Measurements from ENCODE around the gene UGT1A10. TPM values are rescaled to one million over a fixed set of nuclear protein-coding genes. Genes with fewer than 3 reads are reported as not detected.

UGT1A10 gene
- total and polyA plus RNA-seq, 4 donors = 0.38 TPM; not detected in 3

DNA sequence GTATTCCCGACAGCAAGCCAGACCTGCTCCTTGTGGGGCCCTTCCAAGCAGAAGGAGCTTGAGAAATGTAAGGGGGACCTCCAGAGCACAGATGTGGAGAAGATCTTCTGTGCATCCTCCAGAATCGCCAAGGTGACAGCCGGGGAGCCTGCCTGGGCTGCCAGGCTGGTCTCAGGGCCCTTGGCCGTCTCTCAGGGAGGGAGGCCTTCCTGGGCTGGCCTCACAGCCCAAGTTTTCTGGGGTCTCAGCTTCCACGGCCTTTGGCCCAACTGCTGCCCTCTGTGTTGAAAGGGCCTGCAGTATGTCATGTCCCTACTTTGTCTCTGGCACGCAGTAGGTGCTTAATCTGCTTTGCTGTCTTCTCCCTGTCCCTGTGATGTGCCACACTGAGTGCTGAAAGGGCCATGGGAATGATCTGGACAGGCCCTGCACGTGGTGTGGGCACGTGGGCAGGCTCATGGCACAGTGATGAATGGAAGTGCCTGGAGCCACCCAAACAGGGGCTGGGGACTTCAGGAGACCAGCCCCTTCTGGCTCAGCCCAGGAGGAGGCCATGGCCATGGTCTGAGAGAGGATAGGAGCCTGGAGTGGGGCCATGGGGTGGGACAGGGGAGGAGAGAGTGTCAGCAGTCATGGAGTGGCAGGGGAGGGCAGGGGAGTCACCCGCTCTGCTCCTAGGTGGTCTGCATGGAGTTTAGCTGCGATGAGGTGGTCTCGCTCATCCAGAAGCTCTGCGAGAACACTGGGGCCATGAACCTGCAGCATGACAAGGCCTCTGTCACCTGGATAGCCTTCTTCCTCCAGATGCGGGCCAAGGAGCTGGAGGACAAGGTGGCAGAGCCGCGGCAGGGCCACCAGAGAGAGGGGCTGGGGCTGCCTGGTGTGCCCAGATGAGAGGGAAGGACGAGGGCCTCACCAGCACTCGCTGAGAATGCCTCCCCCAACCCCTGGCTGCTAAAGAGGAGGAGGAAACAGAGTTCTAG lies 182.7 kb downstream of the UGT1A10 start:
- Histone ChIP-seq H3K9me3 (ENCODE audit: control insufficient read depth, low read length) (no peaks in the 10 kb centered on the region), H3K4me1 (ENCODE audit: control insufficient read depth in 1 of 2, insufficient read depth in 2 of 2, low read length in 2 of 2) (no peaks in the 10 kb centered on the region), H3K27ac (ENCODE audit: low read depth in 1 of 2, low read length in 2 of 2) (no peak overlapping the region), H3K27me3 (ENCODE audit: control insufficient read depth in 1 of 2, insufficient read depth in 2 of 2, low read length in 1 of 2) (no peaks in the 10 kb centered on the region), H3K36me3 (ENCODE audit: control insufficient read depth in 1 of 2, insufficient read depth in 2 of 2, low read length in 1 of 2) (no peaks in the 10 kb centered on the region), H3K4me3 (ENCODE audit: low read length in 2 of 2) (no peak overlapping the region)
- WGBS, 2 donors = 75 to 79% methylated on average over 17 of the region's 17 CpGs
- intact Hi-C loops (cut with DNase I) = no loop called here
- DNase-seq (peak; percentile 27 to 59), ATAC-seq (ENCODE audit: low FRiP score) (no peak)

DNA sequence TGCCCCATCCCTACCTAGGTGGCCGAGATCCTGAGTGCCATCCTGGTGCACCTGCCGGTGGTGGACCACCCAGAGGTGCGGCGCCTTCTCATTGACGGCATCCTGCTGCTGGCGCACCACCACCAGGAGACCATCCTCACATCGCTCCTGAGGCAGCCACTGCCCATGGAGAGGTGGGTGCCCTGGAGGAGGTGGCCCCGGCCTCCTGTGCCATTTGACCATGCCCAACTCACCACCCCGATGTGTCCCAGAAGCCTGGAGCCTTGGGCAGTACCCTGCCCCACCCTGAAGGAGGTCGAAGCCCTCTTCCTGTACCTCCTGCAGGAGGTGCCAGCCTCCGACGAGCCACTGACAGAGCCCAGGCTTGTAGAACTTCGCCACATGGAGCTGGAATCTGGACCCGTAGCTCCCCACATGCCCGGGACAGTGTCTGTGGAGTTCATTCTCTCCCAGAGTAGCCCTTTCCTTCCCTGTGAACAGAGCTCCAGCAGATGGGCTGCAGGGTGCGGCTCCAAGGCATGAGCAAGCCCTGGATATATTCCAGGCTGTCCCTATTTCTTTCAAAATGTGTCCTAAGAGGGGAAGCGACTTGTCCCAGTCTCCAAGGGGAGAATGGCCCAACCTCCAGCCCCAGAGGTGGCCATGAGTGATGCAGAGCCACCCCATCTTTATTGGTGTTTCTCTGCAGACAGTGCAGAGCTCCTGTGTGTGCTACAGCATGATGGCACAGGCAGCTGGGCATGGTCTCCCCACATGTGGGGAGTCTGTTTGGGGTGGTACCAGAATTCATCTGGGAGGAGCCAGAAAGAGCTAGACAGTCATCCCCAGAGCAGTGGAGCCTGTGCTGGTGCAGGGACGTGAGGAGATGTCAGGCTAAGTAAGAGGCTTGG lies 183.9 kb downstream of the UGT1A10 start:
- 85 to 87% methylated on average over 18 of the region's 18 CpGs for WGBS, 2 donors
- DNase-seq = peak; percentile 34 to 52
- intact Hi-C loops (cut with DNase I) = no loop called here
- no peak overlapping the region for H3K4me3 ChIP-seq (ENCODE audit: low read length in 2 of 2)
- H3K4me1 ChIP-seq (ENCODE audit: control insufficient read depth in 1 of 2, insufficient read depth in 2 of 2, low read length in 2 of 2) = no peaks in the 10 kb centered on the region
- no peaks in the 10 kb centered on the region for H3K36me3 ChIP-seq (ENCODE audit: control insufficient read depth in 1 of 2, insufficient read depth in 2 of 2, low read length in 1 of 2)
- ATAC-seq (ENCODE audit: low FRiP score) = no peak
- no peaks in the 10 kb centered on the region for H3K27me3 ChIP-seq (ENCODE audit: control insufficient read depth in 1 of 2, insufficient read depth in 2 of 2, low read length in 1 of 2)
- no peak overlapping the region for H3K27ac ChIP-seq (ENCODE audit: low read depth in 1 of 2, low read length in 2 of 2)
- no peaks in the 10 kb centered on the region for H3K9me3 ChIP-seq (ENCODE audit: control insufficient read depth, low read length)

DNA sequence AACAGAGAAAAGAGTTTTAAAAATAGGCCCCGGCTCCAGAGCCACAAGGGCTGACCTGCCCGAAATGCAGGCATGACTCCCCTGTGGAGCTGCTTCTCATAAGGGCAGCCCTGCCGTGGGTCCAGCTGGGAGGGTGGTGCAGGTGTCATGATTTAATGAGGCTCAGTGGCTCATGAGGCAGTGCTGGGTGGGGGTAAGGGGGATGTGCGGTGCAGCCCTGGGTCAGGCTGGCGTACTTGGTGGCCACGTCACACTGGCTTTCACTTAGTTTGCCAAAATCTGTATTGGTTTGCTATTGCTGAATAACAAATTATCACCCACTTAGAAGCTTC lies 184.5 kb downstream of the UGT1A10 start:
- H3K4me3 ChIP-seq (ENCODE audit: low read length in 2 of 2) = no peak overlapping the region
- ATAC-seq (ENCODE audit: low FRiP score) = no peak
- H3K9me3 ChIP-seq (ENCODE audit: control insufficient read depth, low read length) = no peaks in the 10 kb centered on the region
- H3K4me1 ChIP-seq (ENCODE audit: control insufficient read depth in 1 of 2, insufficient read depth in 2 of 2, low read length in 2 of 2) = no peaks in the 10 kb centered on the region
- no peak overlapping the region for H3K27ac ChIP-seq (ENCODE audit: low read depth in 1 of 2, low read length in 2 of 2)
- intact Hi-C loops (cut with DNase I) = no loop called here
- WGBS, 2 donors = 80 to 83% methylated on average over 6 of the region's 6 CpGs
- peak in 1 of 2 donors; percentile 29 for DNase-seq
- no peaks in the 10 kb centered on the region for H3K27me3 ChIP-seq (ENCODE audit: control insufficient read depth in 1 of 2, insufficient read depth in 2 of 2, low read length in 1 of 2)
- H3K36me3 ChIP-seq (ENCODE audit: control insufficient read depth in 1 of 2, insufficient read depth in 2 of 2, low read length in 1 of 2) = no peaks in the 10 kb centered on the region

DNA sequence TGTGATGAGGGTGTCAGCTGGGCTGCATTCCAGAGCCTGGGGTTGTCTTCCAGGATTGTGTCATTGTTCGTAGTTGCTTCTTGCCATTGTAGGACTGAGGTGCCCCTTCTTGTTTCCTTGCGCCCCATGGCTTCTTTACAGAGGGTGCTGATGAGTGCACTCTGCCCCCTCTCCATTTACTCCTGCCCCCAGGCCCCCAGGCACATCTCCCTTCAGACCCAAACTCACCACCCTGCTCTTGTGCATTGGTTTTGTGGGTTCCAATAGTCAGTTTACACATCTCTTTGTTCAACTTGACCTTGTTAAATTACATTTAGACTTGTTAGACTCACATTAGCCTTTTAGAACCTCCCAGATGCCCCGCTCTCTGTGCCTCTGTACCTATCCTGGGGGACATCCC lies 184.9 kb downstream of the UGT1A10 start:
- Histone ChIP-seq H3K4me3 (ENCODE audit: low read length in 2 of 2) (no peak overlapping the region), H3K27me3 (ENCODE audit: control insufficient read depth in 1 of 2, insufficient read depth in 2 of 2, low read length in 1 of 2) (no peaks in the 10 kb centered on the region), H3K9me3 (ENCODE audit: control insufficient read depth, low read length) (no peaks in the 10 kb centered on the region), H3K36me3 (ENCODE audit: control insufficient read depth in 1 of 2, insufficient read depth in 2 of 2, low read length in 1 of 2) (no peaks in the 10 kb centered on the region), H3K4me1 (ENCODE audit: control insufficient read depth in 1 of 2, insufficient read depth in 2 of 2, low read length in 2 of 2) (no peaks in the 10 kb centered on the region), H3K27ac (ENCODE audit: low read depth in 1 of 2, low read length in 2 of 2) (no peak overlapping the region)
- ATAC-seq (ENCODE audit: low FRiP score) = no peak
- DNase-seq = peak in 1 of 2 donors; percentile 19
- intact Hi-C loops (cut with DNase I) = no loop called here
- WGBS, 2 donors = 88 to 94% methylated on average over 3 of the region's 3 CpGs

DNA sequence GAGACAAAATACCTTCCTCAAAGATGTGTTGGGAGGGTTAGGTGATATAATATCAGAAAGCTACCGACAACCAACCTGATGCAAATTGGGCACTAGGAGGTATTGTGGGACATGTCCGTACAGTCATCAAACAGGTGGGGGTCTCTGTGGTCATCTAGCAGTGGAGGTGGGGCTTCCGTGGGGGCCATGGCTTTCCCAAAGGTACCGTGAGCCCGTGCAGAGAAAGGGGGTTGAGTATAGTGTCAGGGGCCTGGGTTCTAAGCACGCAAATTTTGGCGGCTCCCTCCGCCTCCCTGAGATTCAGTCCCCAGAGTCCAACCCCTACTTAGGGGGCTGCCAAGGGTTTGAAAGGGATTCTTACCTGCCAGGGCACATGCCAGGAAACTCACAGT lies 185.5 kb downstream of the UGT1A10 start:
- DNase-seq = no peak
- Histone ChIP-seq H3K36me3 (ENCODE audit: control insufficient read depth in 1 of 2, insufficient read depth in 2 of 2, low read length in 1 of 2) (no peaks in the 10 kb centered on the region), H3K27me3 (ENCODE audit: control insufficient read depth in 1 of 2, insufficient read depth in 2 of 2, low read length in 1 of 2) (no peaks in the 10 kb centered on the region), H3K9me3 (ENCODE audit: control insufficient read depth, low read length) (no peaks in the 10 kb centered on the region), H3K4me3 (ENCODE audit: low read length in 2 of 2) (no peak overlapping the region), H3K27ac (ENCODE audit: low read depth in 1 of 2, low read length in 2 of 2) (no peak overlapping the region), H3K4me1 (ENCODE audit: control insufficient read depth in 1 of 2, insufficient read depth in 2 of 2, low read length in 2 of 2) (no peaks in the 10 kb centered on the region)
- 90 to 92% methylated on average over 8 of the region's 8 CpGs for WGBS, 2 donors
- ATAC-seq (ENCODE audit: low FRiP score) = no peak
- intact Hi-C loops (cut with DNase I) = no loop called here

GRCh38 chr2:233822101-233822771 lies 186.0 kb downstream of the UGT1A10 start:
- Histone ChIP-seq H3K4me3 (ENCODE audit: low read length in 2 of 2) (no peak overlapping the region), H3K9me3 (ENCODE audit: control insufficient read depth, low read length) (no peaks in the 10 kb centered on the region), H3K36me3 (ENCODE audit: control insufficient read depth in 1 of 2, insufficient read depth in 2 of 2, low read length in 1 of 2) (no peaks in the 10 kb centered on the region), H3K4me1 (ENCODE audit: control insufficient read depth in 1 of 2, insufficient read depth in 2 of 2, low read length in 2 of 2) (no peaks in the 10 kb centered on the region), H3K27me3 (ENCODE audit: control insufficient read depth in 1 of 2, insufficient read depth in 2 of 2, low read length in 1 of 2) (no peaks in the 10 kb centered on the region), H3K27ac (ENCODE audit: low read depth in 1 of 2, low read length in 2 of 2) (no peak overlapping the region)
- peak; percentile 42 to 51 for DNase-seq
- intact Hi-C loops (cut with DNase I) = no loop called here
- WGBS, 2 donors = 86 to 91% methylated on average over 21 of the region's 21 CpGs
- no peak for ATAC-seq (ENCODE audit: low FRiP score)

Other genes starting within 250 kb of the UGT1A10 start
- gene USP40, start 69.7 kb upstream of the UGT1A10 start, total RNA-seq = 10 to 100 TPM; 28.4 to 52.6 TPM
- gene USP40, start 69.7 kb upstream of the UGT1A10 start, polyA plus RNA-seq = 10 to 100 TPM; 11.4 to 31.5 TPM
- gene UGT1A8, start 18.8 kb upstream of the UGT1A10 start, total RNA-seq = not detected
- 1 to 10 TPM in 1 of 2 donors, not detected in 1; 1.0 TPM for gene UGT1A8, start 18.8 kb upstream of the UGT1A10 start, polyA plus RNA-seq
- not detected for gene UGT1A9, start 35.5 kb downstream of the UGT1A10 start, total RNA-seq
- gene UGT1A9, start 35.5 kb downstream of the UGT1A10 start, polyA plus RNA-seq = not detected
- gene UGT1A7, start 45.5 kb downstream of the UGT1A10 start, total RNA-seq = not detected
- 1 to 10 TPM in 1 of 2 donors, under 1 TPM in 1; 0.05 to 1.8 TPM for gene UGT1A7, start 45.5 kb downstream of the UGT1A10 start, polyA plus RNA-seq
- not detected for gene UGT1A6, start 56.4 kb downstream of the UGT1A10 start, total RNA-seq
- gene UGT1A6, start 56.4 kb downstream of the UGT1A10 start, polyA plus RNA-seq = under 1 TPM in 1 of 2 donors, not detected in 1; 0.33 TPM
- gene UGT1A5, start 76.5 kb downstream of the UGT1A10 start, total RNA-seq = not detected
- gene UGT1A5, start 76.5 kb downstream of the UGT1A10 start, polyA plus RNA-seq = not detected
- gene UGT1A4, start 82.3 kb downstream of the UGT1A10 start, total RNA-seq = not detected
- not detected for gene UGT1A4, start 82.3 kb downstream of the UGT1A10 start, polyA plus RNA-seq
- gene UGT1A3, start 92.6 kb downstream of the UGT1A10 start, total RNA-seq = not detected
- not detected for gene UGT1A3, start 92.6 kb downstream of the UGT1A10 start, polyA plus RNA-seq
- not detected for gene UGT1A1, start 123.8 kb downstream of the UGT1A10 start, total RNA-seq
- gene UGT1A1, start 123.8 kb downstream of the UGT1A10 start, polyA plus RNA-seq = under 1 TPM in 1 of 2 donors, not detected in 1; 0.25 TPM
- gene MROH2A, start 141.9 kb downstream of the UGT1A10 start, total RNA-seq = not detected
- gene MROH2A, start 141.9 kb downstream of the UGT1A10 start, polyA plus RNA-seq = not detected
- gene HJURP, start 218.1 kb downstream of the UGT1A10 start, total RNA-seq = 1 to 10 TPM; 1.1 TPM
- gene HJURP, start 218.1 kb downstream of the UGT1A10 start, polyA plus RNA-seq = not detected